PC-3 (cell line): Measurements from ENCODE around the gene TIMM17B.

ENCODE experiments used
- EZH2 ChIP-seq: fragments of 300-600 bp; sonication (generic); IDR thresholded peaks from one replicate; pipeline ENCODE4 v1.6.1; 2017; ENCODE audit warnings: antibody characterized with exemption, mild to moderate bottlenecking, low read length; ENCODE audit not compliant: unreplicated experiment
- EZH2phosphoT487 ChIP-seq: fragments of 300-600 bp; sonication (generic); IDR thresholded peaks from 2 replicates; pipeline ENCODE4 v1.6.1; 2018; ENCODE audit warnings: mild to moderate bottlenecking, antibody characterized with exemption, low read length, borderline replicate concordance
- TF ChIP-seq, protein P1 (sequence below): fragments of 300-600 bp; sonication (generic); conservative IDR thresholded peaks from 2 replicates; pipeline ENCODE4 v1.5.1; 2017; ENCODE audit warnings: antibody characterized with exemption, low read depth, mild to moderate bottlenecking, low read length

DNA sequence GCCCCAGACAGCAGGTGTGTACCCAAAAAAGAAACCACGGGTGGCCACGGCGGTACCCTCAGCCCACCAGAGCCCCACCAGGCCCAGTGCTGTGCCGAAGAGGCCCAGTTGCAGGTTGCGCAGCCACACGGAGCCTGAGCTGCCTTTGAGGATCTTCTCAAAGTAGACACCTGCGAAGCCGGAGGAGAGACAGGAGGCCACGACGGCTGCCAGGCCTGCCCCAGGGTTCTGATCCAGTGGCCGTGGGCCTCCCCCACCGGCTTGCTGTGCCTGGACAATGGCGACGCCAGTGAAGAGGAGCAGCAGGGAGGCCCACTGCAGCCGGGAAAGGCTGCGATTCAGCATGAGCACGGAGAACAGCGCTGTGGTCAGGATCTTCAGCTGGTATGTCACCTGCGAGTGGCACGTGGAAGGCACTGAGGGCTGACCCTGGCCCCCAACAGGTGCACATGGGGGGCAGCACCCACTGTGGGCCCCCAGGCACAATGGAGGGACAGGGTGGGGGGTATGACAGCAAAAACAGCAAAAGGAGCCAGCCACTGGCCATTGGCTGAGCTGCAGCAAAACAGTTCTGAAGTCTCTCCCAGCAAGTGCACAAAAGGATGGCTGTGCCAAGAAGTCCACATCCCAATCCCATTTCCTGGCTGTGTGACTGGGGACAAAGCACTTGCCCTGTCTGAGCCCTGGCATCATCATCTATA lies 7.7 kb upstream of the TIMM17B start:
- TF ChIP-seq, protein P1, sequence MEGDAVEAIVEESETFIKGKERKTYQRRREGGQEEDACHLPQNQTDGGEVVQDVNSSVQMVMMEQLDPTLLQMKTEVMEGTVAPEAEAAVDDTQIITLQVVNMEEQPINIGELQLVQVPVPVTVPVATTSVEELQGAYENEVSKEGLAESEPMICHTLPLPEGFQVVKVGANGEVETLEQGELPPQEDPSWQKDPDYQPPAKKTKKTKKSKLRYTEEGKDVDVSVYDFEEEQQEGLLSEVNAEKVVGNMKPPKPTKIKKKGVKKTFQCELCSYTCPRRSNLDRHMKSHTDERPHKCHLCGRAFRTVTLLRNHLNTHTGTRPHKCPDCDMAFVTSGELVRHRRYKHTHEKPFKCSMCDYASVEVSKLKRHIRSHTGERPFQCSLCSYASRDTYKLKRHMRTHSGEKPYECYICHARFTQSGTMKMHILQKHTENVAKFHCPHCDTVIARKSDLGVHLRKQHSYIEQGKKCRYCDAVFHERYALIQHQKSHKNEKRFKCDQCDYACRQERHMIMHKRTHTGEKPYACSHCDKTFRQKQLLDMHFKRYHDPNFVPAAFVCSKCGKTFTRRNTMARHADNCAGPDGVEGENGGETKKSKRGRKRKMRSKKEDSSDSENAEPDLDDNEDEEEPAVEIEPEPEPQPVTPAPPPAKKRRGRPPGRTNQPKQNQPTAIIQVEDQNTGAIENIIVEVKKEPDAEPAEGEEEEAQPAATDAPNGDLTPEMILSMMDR, result no peak
- TF ChIP-seq EZH2 (no peak), EZH2phosphoT487 (no peak)
